Measurements from ENCODE around the gene PPIC.

GRCh38 chr5:122982376-122982775 lies 54.1 kb downstream of the PPIC start:
- no peak for TF ChIP-seq POLR2A (IDR thresholded peaks at IDR 0.05; ENCODE audit: low read depth, low read length)
- no peak for TF ChIP-seq POLR2AphosphoS5 (IDR thresholded peaks at IDR 0.05; ENCODE audit: low read depth, low read length)
- no peak for TF ChIP-seq TAF1 (IDR thresholded peaks at IDR 0.05; ENCODE audit: low read depth, low read length)
- no peak for TF ChIP-seq POU2F2 (IDR thresholded peaks at IDR 0.05; ENCODE audit: low read depth, low read length)
